Measurements from ENCODE around the gene TDRD1. TPM values are rescaled to one million over a fixed set of nuclear protein-coding genes. Genes with fewer than 3 reads are reported as not detected.

The TDRD1 gene
- polyA plus RNA-seq, 1 experiment = not detected

- H3K9me3 ChIP-seq (ENCODE audit: control insufficient read depth, insufficient read depth, low read length) = no peaks in the 10 kb centered on the region; the same call in 1 of the 2 replicates
- DNase-seq (ENCODE audit: low read depth, low spot score) = no peak
- TF ChIP-seq, protein P1, sequence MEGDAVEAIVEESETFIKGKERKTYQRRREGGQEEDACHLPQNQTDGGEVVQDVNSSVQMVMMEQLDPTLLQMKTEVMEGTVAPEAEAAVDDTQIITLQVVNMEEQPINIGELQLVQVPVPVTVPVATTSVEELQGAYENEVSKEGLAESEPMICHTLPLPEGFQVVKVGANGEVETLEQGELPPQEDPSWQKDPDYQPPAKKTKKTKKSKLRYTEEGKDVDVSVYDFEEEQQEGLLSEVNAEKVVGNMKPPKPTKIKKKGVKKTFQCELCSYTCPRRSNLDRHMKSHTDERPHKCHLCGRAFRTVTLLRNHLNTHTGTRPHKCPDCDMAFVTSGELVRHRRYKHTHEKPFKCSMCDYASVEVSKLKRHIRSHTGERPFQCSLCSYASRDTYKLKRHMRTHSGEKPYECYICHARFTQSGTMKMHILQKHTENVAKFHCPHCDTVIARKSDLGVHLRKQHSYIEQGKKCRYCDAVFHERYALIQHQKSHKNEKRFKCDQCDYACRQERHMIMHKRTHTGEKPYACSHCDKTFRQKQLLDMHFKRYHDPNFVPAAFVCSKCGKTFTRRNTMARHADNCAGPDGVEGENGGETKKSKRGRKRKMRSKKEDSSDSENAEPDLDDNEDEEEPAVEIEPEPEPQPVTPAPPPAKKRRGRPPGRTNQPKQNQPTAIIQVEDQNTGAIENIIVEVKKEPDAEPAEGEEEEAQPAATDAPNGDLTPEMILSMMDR (IDR thresholded peaks at IDR 0.05; ENCODE audit: low read depth, low read length) = no peak
- H3K27me3 ChIP-seq (ENCODE audit: control insufficient read depth, insufficient read depth, low read length) = peaks cover 21% of the 10 kb centered on the region
- no peak overlapping the region for H3K27ac ChIP-seq (ENCODE audit: low read depth, low read length)
- no peak overlapping the region for H3K4me3 ChIP-seq (ENCODE audit: low read depth, low read length)
- ChIA-PET POLR2A (no interaction called here), CTCF (no interaction called here)
Measured at GRCh38 chr10:114281006-114281405, 101.9 kb downstream of the TDRD1 start.

GRCh38 chr10:114281461-114281860, 102.3 kb downstream of the TDRD1 start:
- ChIA-PET CTCF (no interaction called here), POLR2A (no interaction called here)
- peaks cover 3% of the 10 kb centered on the region; the same call in 1 of the 2 replicates for H3K9me3 ChIP-seq (ENCODE audit: control insufficient read depth, insufficient read depth, low read length)
- no peak overlapping the region for H3K4me3 ChIP-seq (ENCODE audit: low read depth, low read length)
- no peak for DNase-seq (ENCODE audit: low read depth, low spot score)
- no peak overlapping the region for H3K27ac ChIP-seq (ENCODE audit: low read depth, low read length)
- H3K27me3 ChIP-seq (ENCODE audit: control insufficient read depth, insufficient read depth, low read length) = peaks cover 21% of the 10 kb centered on the region
- TF ChIP-seq, protein P1 (IDR thresholded peaks at IDR 0.05; ENCODE audit: low read depth, low read length) = no peak

Small RNA genes within 50 kb of the gene (small RNA-seq; reads per million reads assigned to genes)
- gene RF02277 (ENCODE audit: insufficient read length, low read depth) = not detected

Other genes with a start within 250 kb of the TDRD1 start
- gene ADRB1, start 135.5 kb upstream of the TDRD1 start, polyA plus RNA-seq (2011; rRNA removed) = not detected in 2 replicates
- 5.8 and 9.6 TPM in 2 replicates for gene CCDC186, start 5.2 kb upstream of the TDRD1 start, polyA plus RNA-seq (2011; rRNA removed)
- not detected in 2 replicates for gene VWA2, start 59.9 kb downstream of the TDRD1 start, polyA plus RNA-seq (2011; rRNA removed)
- 0.05 and 0.07 TPM in 2 replicates for gene AFAP1L2, start 225.1 kb downstream of the TDRD1 start, polyA plus RNA-seq (2011; rRNA removed)

All from AG04450 (cell line).